ENCODE data around the gene UNG. TPM values are rescaled to one million over a fixed set of nuclear protein-coding genes. Genes with fewer than 3 reads are reported as not detected.

Gene UNG
- total and polyA plus RNA-seq, 2 of the 8 experiments (the other 6 are each of a cell fraction or from before 2014, with no cell fraction given), result 71.6 to 163 TPM

GRCh38 chr12:109147954-109148353 lies 50.6 kb downstream of the UNG start:
- Histone ChIP-seq H4K91ac (replicated peaks; ENCODE audit: insufficient read length, low read length) (no peak overlapping the region), H3K79me1 (ENCODE audit: low read depth, low read length) (no peaks in the 10 kb centered on the region), H3K4me3 (ENCODE audit: extremely low read depth in 1 of 4, insufficient read depth in 2 of 4, low read depth in 3 of 4, low read length in 4 of 4) (no peak overlapping the region), H2BK120ac (replicated peaks; ENCODE audit: low read depth, low read length) (no peak overlapping the region), H2BK5ac (ENCODE audit: low read depth, low read length) (no peak overlapping the region), H3K4me1 (replicated peaks in 1 of 4; ENCODE audit: control insufficient read depth in 3 of 4, insufficient read depth in 4 of 4, low read length in 3 of 4) (no peaks in the 10 kb centered on the region), H3K23me2 (ENCODE audit: low read depth, low read length) (no peaks in the 10 kb centered on the region), H2BK12ac (ENCODE audit: low read depth, low read length) (no peak overlapping the region), H2BK20ac (ENCODE audit: low read length) (no peak overlapping the region), H3K23ac (ENCODE audit: insufficient read length) (no peak overlapping the region), H3K4ac (replicated peaks; ENCODE audit: insufficient read length, low read depth, low read length) (no peak overlapping the region), H3K79me2 (ENCODE audit: control insufficient read depth in 1 of 2, insufficient read depth in 2 of 2, low read length in 2 of 2) (no peaks in the 10 kb centered on the region), H3K4me2 (ENCODE audit: insufficient read depth in 1 of 2, low read depth in 2 of 2, low read length in 2 of 2) (no peak overlapping the region), H3K14ac (ENCODE audit: insufficient read length) (no peak overlapping the region), H3K36me3 (ENCODE audit: control insufficient read depth in 2 of 4, insufficient read depth in 4 of 4, low read length in 3 of 4) (no peaks in the 10 kb centered on the region), H2BK15ac (ENCODE audit: low read length) (no peak overlapping the region), H3K18ac (ENCODE audit: extremely low read depth, low read length) (no peak overlapping the region), H4K5ac (ENCODE audit: insufficient read length, low read depth, low read length) (no peak overlapping the region), H3K27ac (ENCODE audit: low read depth, low read length) (no peak overlapping the region), H4K8ac (ENCODE audit: extremely low read depth, insufficient read depth, low read length) (no peak overlapping the region), H3K9ac (replicated peaks in 1 of 4; ENCODE audit: extremely low read depth in 1 of 4, low read depth in 3 of 4, low read length in 3 of 4) (no peak overlapping the region), H2AK5ac (ENCODE audit: low read depth, low read length) (no peak overlapping the region), H3K27me3 (replicated peaks in 1 of 4; ENCODE audit: control insufficient read depth in 3 of 4, extremely low read depth in 1 of 4, insufficient read depth in 3 of 4, low read length in 3 of 4) (no peaks in the 10 kb centered on the region), H3K9me3 (ENCODE audit: insufficient read depth in 2 of 2, low read depth in 1 of 2, low read length in 1 of 2) (no peaks in the 10 kb centered on the region), H2AFZ (ENCODE audit: low read length) (no peak overlapping the region), H4K20me1 (replicated peaks in 1 of 2; ENCODE audit: control insufficient read depth in 1 of 2, insufficient read depth in 2 of 2, low read length in 2 of 2) (no peaks in the 10 kb centered on the region), H3K56ac (replicated peaks; ENCODE audit: insufficient read length, low read depth, low read length) (no peak overlapping the region)
- POLR2A ChIA-PET (ENCODE audit: partially characterized antibody), result no interaction called here
- CTCF ChIA-PET (ENCODE audit: partially characterized antibody), result interaction anchor here (1.1 to 1.2 kb wide), 3 partner anchors 9 to 42 kb away, joined by 3 to 4 read pairs (median 3); no protein-coding TSS in a partner anchor
- 55% methylated on average over 2 of the region's 2 CpGs; no CpG with 5 or more reads in 1 of the 2 experiments for WGBS, 2 experiments (ENCODE audit: extremely low coverage in 1 of 2, insufficient coverage in 1 of 2, insufficient read length in 1 of 2, insufficient replicate concordance in 2 of 2, low coverage in 1 of 2, low lambda C conversion rate in 2 of 2, missing lambda C conversion rate in 1 of 2)
- DNase-seq (ENCODE audit: low read depth in 1 of 2, low spot score in 2 of 2) (no peak), FAIRE-seq (no peak)
- TF ChIP-seq ZNF274 (IDR thresholded peaks at IDR 0.05; ENCODE audit: borderline replicate concordance, extremely low read depth, low read length) (no peak), NRF1 (IDR thresholded peaks at IDR 0.05; ENCODE audit: low read depth, low read length) (no peak), SIRT6 (IDR thresholded peaks at IDR 0.05; ENCODE audit: low read length) (no peak), JUN (IDR thresholded peaks at IDR 0.05; ENCODE audit: low read depth, low read length) (no peak), EZH2 (IDR thresholded peaks at IDR 0.05; ENCODE audit: low read depth, low read length, severe bottlenecking) (no peak)
